ENCODE data around the gene GPR152. TPM values are rescaled to one million over a fixed set of nuclear protein-coding genes. Genes with fewer than 3 reads are reported as not detected.

GPR152 gene
- total RNA-seq, 4 donors from 2014 or later, result not detected

GRCh38 chr11:67418476-67419281 lies 33.9 kb downstream of the GPR152 start:
- no peak for ATAC-seq (ENCODE audit: low FRiP score)
- TF ChIP-seq, protein P1, sequence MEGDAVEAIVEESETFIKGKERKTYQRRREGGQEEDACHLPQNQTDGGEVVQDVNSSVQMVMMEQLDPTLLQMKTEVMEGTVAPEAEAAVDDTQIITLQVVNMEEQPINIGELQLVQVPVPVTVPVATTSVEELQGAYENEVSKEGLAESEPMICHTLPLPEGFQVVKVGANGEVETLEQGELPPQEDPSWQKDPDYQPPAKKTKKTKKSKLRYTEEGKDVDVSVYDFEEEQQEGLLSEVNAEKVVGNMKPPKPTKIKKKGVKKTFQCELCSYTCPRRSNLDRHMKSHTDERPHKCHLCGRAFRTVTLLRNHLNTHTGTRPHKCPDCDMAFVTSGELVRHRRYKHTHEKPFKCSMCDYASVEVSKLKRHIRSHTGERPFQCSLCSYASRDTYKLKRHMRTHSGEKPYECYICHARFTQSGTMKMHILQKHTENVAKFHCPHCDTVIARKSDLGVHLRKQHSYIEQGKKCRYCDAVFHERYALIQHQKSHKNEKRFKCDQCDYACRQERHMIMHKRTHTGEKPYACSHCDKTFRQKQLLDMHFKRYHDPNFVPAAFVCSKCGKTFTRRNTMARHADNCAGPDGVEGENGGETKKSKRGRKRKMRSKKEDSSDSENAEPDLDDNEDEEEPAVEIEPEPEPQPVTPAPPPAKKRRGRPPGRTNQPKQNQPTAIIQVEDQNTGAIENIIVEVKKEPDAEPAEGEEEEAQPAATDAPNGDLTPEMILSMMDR (IDR thresholded peaks at IDR 0.05), result no peak
- no peak for DNase-seq (ENCODE audit: low spot score)

DNA sequence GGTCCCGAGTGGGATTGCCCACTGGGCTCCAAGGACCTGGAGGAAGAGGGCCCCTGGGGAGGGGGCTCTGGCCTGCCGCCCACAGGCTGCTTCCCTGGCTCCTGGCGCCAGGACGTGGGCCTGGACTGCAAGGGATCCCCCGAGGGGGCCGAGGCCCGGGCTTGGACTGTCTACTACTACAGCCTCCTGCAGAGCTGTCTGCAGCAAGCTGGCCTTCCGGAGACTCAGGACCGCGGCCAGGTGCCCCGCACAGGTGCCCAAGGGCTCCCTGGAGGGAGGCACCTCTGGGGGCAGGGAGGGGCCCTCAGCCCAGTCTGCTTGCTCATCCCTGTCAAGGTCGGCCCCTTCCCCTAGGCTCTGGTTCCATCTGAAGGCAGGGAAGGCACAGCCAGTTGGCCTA lies 35.1 kb downstream of the GPR152 start:
- DNase-seq (ENCODE audit: low spot score), result no peak
- TF ChIP-seq, protein P1 (IDR thresholded peaks at IDR 0.05), result no peak
- ATAC-seq (ENCODE audit: low FRiP score), result no peak

DNA sequence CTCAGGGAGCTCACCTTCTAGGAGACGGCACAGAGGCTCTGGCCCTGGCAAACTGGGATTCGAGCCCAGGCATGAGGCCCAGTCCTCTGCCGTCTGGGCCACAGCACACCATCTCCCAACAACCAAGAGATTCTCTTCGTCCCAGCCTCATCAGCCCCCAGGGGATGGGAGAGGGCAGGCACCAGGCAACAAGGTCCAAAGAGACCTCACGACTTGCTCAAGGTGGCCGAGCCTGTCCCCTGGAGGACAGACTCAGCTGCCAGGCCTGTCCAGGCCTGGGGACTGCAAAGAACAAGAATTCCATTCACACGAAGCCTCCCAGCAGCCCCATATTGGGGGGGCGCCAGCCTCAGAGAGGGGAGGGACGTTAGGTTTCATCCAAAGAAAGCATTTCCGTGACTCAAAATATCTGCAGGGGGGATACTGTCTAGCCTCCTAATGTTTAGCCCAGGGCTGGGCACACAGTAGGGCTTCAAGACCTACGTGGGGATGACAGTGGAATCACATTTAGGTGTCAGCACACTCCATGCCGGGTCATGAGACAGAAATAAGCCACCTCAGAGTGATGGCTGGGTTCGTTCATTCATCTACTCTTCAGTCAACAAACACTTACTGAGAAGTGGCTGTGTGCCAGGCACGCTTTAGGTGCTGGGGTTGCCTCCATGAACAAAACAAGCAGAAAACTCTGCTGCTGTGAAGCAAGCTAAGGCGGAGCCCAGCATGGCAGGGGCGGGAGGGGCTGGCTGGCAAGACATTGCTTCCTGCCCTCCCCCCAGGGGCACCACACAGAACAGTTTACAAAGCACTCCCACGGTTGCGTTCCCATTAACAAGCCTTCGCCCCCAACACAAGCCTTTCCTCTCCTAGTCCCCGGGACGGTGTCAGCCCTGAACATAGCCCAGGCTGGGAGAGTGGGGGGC lies 35.9 kb downstream of the GPR152 start:
- DNase-seq (ENCODE audit: low spot score), result no peak
- ATAC-seq (ENCODE audit: low FRiP score), result no peak
- TF ChIP-seq, protein P1 (IDR thresholded peaks at IDR 0.05), result no peak

- TF ChIP-seq, protein P1 (IDR thresholded peaks at IDR 0.05), result no peak
- no peak for DNase-seq (ENCODE audit: low spot score)
- no peak for ATAC-seq (ENCODE audit: low FRiP score)
Observed at GRCh38 chr11:67415501-67416304, 36.8 kb downstream of the GPR152 start, which contains the start of gene CARNS1. TSS of gene CARNS1 (plus strand) at chr11:67415678. CDS start at chr11:67416200, 522 bp downstream.

DNA sequence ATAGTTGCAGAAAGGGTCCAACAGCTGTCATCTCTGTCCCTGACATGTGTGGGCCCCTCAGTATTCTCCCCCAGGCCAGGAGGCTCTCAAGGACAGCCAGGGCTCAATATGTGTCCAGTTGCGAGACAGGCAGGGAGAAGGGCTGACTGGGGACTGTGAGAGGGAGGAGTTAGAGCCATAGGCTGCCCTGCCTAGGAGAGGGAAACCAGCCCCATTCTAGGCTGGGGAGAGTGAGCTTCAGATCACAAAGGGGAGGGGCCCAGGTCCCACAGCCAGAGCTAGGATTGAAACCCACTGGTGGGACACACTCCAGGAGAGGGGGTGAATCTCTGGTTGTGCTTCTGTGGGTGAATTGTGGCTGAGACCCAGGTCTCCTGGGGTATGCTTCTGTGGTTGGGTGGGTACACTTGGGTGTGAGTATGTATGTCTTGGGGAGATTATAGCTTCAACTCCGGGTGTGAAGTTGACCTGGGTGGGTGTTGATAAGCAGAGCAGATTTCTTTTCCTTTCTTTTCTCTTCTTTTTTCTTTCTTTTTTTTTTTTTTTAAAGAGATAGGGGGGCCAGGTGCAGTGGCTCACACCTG lies 39.2 kb downstream of the GPR152 start:
- ATAC-seq (ENCODE audit: low FRiP score), result no peak
- TF ChIP-seq, protein P1 (IDR thresholded peaks at IDR 0.05), result no peak
- no peak for DNase-seq (ENCODE audit: low spot score)

GRCh38 chr11:67412495-67413179 lies 39.9 kb downstream of the GPR152 start:
- TF ChIP-seq, protein P1 (IDR thresholded peaks at IDR 0.05), result no peak
- no peak for ATAC-seq (ENCODE audit: low FRiP score)

More at GRCh38 chr11:67412495-67413179, 39.9 kb downstream of the GPR152 start:
- DNase-seq (ENCODE audit: low spot score), result no peak

Data from omental fat pad (tissue), 4 donors.